H9 (cell line): Measurements from ENCODE around the gene DCDC1. TPM values are rescaled to one million over a fixed set of nuclear protein-coding genes. Genes with fewer than 3 reads are reported as not detected.

Experiments
- DNase-seq: peaks from one replicate; pipeline ENCODE4 v3.0.0-alpha.2; 2017
- H2AFZ ChIP-seq: one replicate; pipeline ENCODE4 v1.6.1; 2013; ENCODE audit warnings: mild to moderate bottlenecking, low read length, control low read depth, moderate library complexity
- H2AK5ac ChIP-seq: 2 replicates; pipeline ENCODE4 v1.6.1; 2013; ENCODE audit warnings: low read length, control low read depth, mixed read lengths; ENCODE audit not compliant: insufficient read length
- H2BK120ac ChIP-seq: one replicate; pipeline ENCODE4 v1.6.1; 2013; ENCODE audit warnings: low read depth, mild to moderate bottlenecking, low read length, control low read depth, inconsistent platforms; ENCODE audit not compliant: poor library complexity, severe bottlenecking
- H2BK12ac ChIP-seq: 2 replicates; pipeline ENCODE4 v1.6.1; 2013; ENCODE audit warnings: low read length, control low read depth, mixed read lengths, low read depth; ENCODE audit not compliant: insufficient read length
- H2BK15ac ChIP-seq: 2 replicates; pipeline ENCODE4 v1.6.1; 2013; ENCODE audit warnings: low read depth, low read length, control low read depth
- H2BK20ac ChIP-seq: one replicate; pipeline ENCODE4 v1.6.1; 2013; ENCODE audit warnings: low read depth, mild to moderate bottlenecking, low read length, control low read depth, inconsistent platforms; ENCODE audit not compliant: poor library complexity, severe bottlenecking
- H2BK5ac ChIP-seq: 2 replicates; pipeline ENCODE4 v1.6.1; 2013; ENCODE audit warnings: low read length, control low read depth, mixed read lengths; ENCODE audit not compliant: insufficient read length
- H3K14ac ChIP-seq: 2 replicates; pipeline ENCODE4 v1.6.1; 2013; ENCODE audit warnings: low read length, control low read depth; ENCODE audit not compliant: insufficient read depth
- H3K18ac ChIP-seq: 2 replicates; pipeline ENCODE4 v1.6.1; 2013; ENCODE audit warnings: low read depth, mild to moderate bottlenecking, mixed read lengths, low read length, control low read depth; ENCODE audit not compliant: insufficient read length
- H3K23ac ChIP-seq: 2 replicates; pipeline ENCODE4 v1.6.1; 2013; ENCODE audit warnings: low read length, control low read depth, mixed read lengths, low read depth; ENCODE audit not compliant: insufficient read length
- H3K23me2 ChIP-seq: 2 replicates; pipeline ENCODE4 v1.6.1; 2013; ENCODE audit warnings: low read depth, mild to moderate bottlenecking, mixed read lengths, low read length, control low read depth; ENCODE audit not compliant: insufficient read length, poor library complexity, severe bottlenecking
- H3K27ac ChIP-seq: 2 replicates; pipeline ENCODE4 v1.5.1; 2013; ENCODE audit warnings: low read length, control low read depth, mixed read lengths, low read depth; ENCODE audit not compliant: insufficient read length
- H3K27me3 ChIP-seq: 2 replicates; pipeline ENCODE4 v1.6.1; 2013; ENCODE audit warnings: low read length, control low read depth, inconsistent platforms; ENCODE audit not compliant: insufficient read depth
- H3K4ac ChIP-seq: 2 replicates; pipeline ENCODE4 v1.6.1; 2013; ENCODE audit warnings: low read depth, mild to moderate bottlenecking, control low read depth, inconsistent platforms, low read length, moderate library complexity
- H3K4me1 ChIP-seq: 2 replicates; pipeline ENCODE4 v1.6.1; 2013; ENCODE audit warnings: low read length, control low read depth, inconsistent platforms; ENCODE audit not compliant: insufficient read depth
- H3K4me2 ChIP-seq: 2 replicates; pipeline ENCODE4 v1.6.1; 2013; ENCODE audit warnings: low read length, control low read depth, mixed read lengths; ENCODE audit not compliant: insufficient read length, insufficient read depth
- H3K56ac ChIP-seq: 2 replicates; pipeline ENCODE4 v1.6.1; 2013; ENCODE audit warnings: low read depth, mild to moderate bottlenecking, mixed read lengths, low read length, control low read depth; ENCODE audit not compliant: insufficient read length
- H3K79me1 ChIP-seq: 2 replicates; pipeline ENCODE4 v1.6.1; 2013; ENCODE audit warnings: low read depth, mild to moderate bottlenecking, moderate library complexity, low read length, control low read depth, inconsistent platforms; ENCODE audit not compliant: insufficient read depth, poor library complexity, severe bottlenecking
- H3K79me2 ChIP-seq: 2 replicates; pipeline ENCODE4 v1.6.1; 2013; ENCODE audit warnings: low read length, control low read depth, inconsistent platforms; ENCODE audit not compliant: insufficient read depth
- H3K9ac ChIP-seq: 2 replicates; pipeline ENCODE4 v1.6.1; 2013; ENCODE audit warnings: low read length, control low read depth, mixed read lengths; ENCODE audit not compliant: insufficient read length; ENCODE audit errors: extremely low read depth
- H3K9me3 ChIP-seq: one replicate; pipeline ENCODE4 v1.6.1; 2013; ENCODE audit warnings: low read depth, low read length, inconsistent platforms; ENCODE audit not compliant: control insufficient read depth
- H3T11ph ChIP-seq: one replicate; pipeline ENCODE4 v1.6.1; 2013; ENCODE audit warnings: mild to moderate bottlenecking, low read length, control low read depth, inconsistent platforms
- H4K20me1 ChIP-seq: one replicate; pipeline ENCODE4 v1.6.1; 2013; ENCODE audit not compliant: control insufficient read depth, insufficient read length, insufficient read depth
- H4K5ac ChIP-seq: 2 replicates; pipeline ENCODE4 v1.6.1; 2013; ENCODE audit warnings: low read depth, mild to moderate bottlenecking, mixed read lengths, low read length, control low read depth; ENCODE audit not compliant: insufficient read length
- H4K8ac ChIP-seq: replicated peaks from 2 replicates; pipeline ENCODE4 v1.6.1; 2013; ENCODE audit warnings: low read length, control low read depth, mixed read lengths, low read depth; ENCODE audit not compliant: insufficient read length
- H4K91ac ChIP-seq: 2 replicates; pipeline ENCODE4 v1.6.1; 2013; ENCODE audit warnings: low read depth, mild to moderate bottlenecking, moderate library complexity, mixed read lengths, low read length, control low read depth; ENCODE audit not compliant: insufficient read length
- H3K27ac Mint-ChIP-seq, 3 experiments: 2 replicates in 2 of 3; 3 replicates in 1 of 3; pipeline ENCODE4 v1.8.0; 2020 to 2021; ENCODE audit warnings: mixed read lengths in 3 of 3, mild to moderate bottlenecking in 1 of 3, moderate library complexity in 1 of 3
- H3K27me3 Mint-ChIP-seq: 2 replicates; pipeline ENCODE4 v1.8.0; 2021; ENCODE audit warnings: low read depth, mild to moderate bottlenecking, moderate library complexity, mixed read lengths
- H3K36me3 Mint-ChIP-seq, 3 experiments: 2 replicates in 2 of 3; 3 replicates in 1 of 3; pipeline ENCODE4 v1.8.0; 2020 to 2021; ENCODE audit warnings: low read depth in 3 of 3, mixed read lengths in 3 of 3; ENCODE audit not compliant: insufficient read depth in 1 of 3
- H3K4me1 Mint-ChIP-seq, 2 experiments: 2 replicates each; pipeline ENCODE4 v1.8.0; 2020; ENCODE audit warnings: mixed read lengths in 2 of 2
- H3K4me3 Mint-ChIP-seq, 2 experiments: 2 replicates in 1 of 2; 3 replicates in 1 of 2; pipeline ENCODE4 v1.8.0; 2020 to 2021; ENCODE audit warnings: mild to moderate bottlenecking in 2 of 2, mixed read lengths in 2 of 2, moderate library complexity in 1 of 2
- H3K9me3 Mint-ChIP-seq, 2 experiments: 2 replicates in 1 of 2; 3 replicates in 1 of 2; pipeline ENCODE4 v1.8.0; 2020; ENCODE audit warnings: mild to moderate bottlenecking in 2 of 2, mixed read lengths in 2 of 2, moderate library complexity in 1 of 2
- CTCF ChIP-seq: fragments of 200-600 bp; sonication (generic); conservative IDR thresholded peaks from 3 replicates; pipeline ENCODE4 v1.8.0; 2021; ENCODE audit warnings: antibody characterized with exemption, mild to moderate bottlenecking
- WGBS: extraction: QIAGEN DNeasy Blood & Tissue Kit; methylation state at CpG from one replicate; pipeline ENCODE4 v1.1.7; 2013; ENCODE audit warnings: missing lambda C conversion rate, low lambda C conversion rate, mixed read lengths; ENCODE audit not compliant: insufficient read length; ENCODE audit errors: extremely low coverage; 5-methylcytosine and 5-hydroxymethylcytosine counted together
- total RNA-seq: library from RNA; stranded (reverse); gene quantifications from 2 replicates; pipeline ENCODE4 v1.2.1, GENCODE V29; 2021

Gene DCDC1
- total RNA-seq, 1 experiment from 2014 or later: 0.09 TPM

GRCh38 chr11:30990625-30991296 lies 378.8 kb downstream of the DCDC1 start:
- no peak for TF ChIP-seq CTCF
- Histone ChIP-seq H4K20me1 (no peaks in the 10 kb centered on the region), H3K27me3 (no peaks in the 10 kb centered on the region), H3K4ac (no peak overlapping the region), H3K4me2 (no peak overlapping the region), H2AFZ (no peak overlapping the region), H4K8ac (no peak overlapping the region), H3K23me2 (no peaks in the 10 kb centered on the region), H3K79me2 (no peaks in the 10 kb centered on the region), H3K23ac (no peak overlapping the region), H3K9ac (no peak overlapping the region), H3K9me3 (no peaks in the 10 kb centered on the region), H3K14ac (no peak overlapping the region), H3K27ac (no peak overlapping the region), H2BK12ac (no peak overlapping the region), H3K18ac (no peak overlapping the region), H4K91ac (no peak overlapping the region), H2BK15ac (no peak overlapping the region), H3K56ac (no peak overlapping the region), H3K79me1 (no peaks in the 10 kb centered on the region), H3K4me1 (peaks cover 2% of the 10 kb centered on the region; the same call in 1 of the 2 replicates), H2BK20ac (no peak overlapping the region), H3T11ph (no peak overlapping the region), H2BK5ac (no peak overlapping the region), H2BK120ac (no peak overlapping the region), H4K5ac (no peak overlapping the region), H2AK5ac (no peak overlapping the region)
- Mint-ChIP-seq H3K4me3 (no peak overlapping the region), H3K9me3 (no peaks in the 10 kb centered on the region; a peak in 1 of 5 replicates), H3K36me3 (no peaks in the 10 kb centered on the region), H3K4me1 (peaks cover 0 to 6% of the 10 kb centered on the region in 2 experiments; a peak in 2 of 4 replicates), H3K27ac (no peak overlapping the region), H3K27me3 (no peaks in the 10 kb centered on the region)
- no peak for DNase-seq
- no CpG with 5 or more reads among the region's 7 CpGs for WGBS
